AG04449 (cell line): Measurements from ENCODE around the gene ELOF1.
A peak's percentile ranks its signal among the peaks of the same experiment; 100 is the strongest.

ENCODE experiments used
- CTCF ChIA-PET: fragments of 350-600 bp; formaldehyde crosslinking; extraction: SDS; loops from one replicate; lab custom pipeline; 2021; ENCODE audit warnings: antibody characterized with exemption; lab: Yijun Ruan, JAX
- POLR2A ChIA-PET: fragments of 400-600, 350-600 bp; formaldehyde crosslinking; extraction: SDS; loops from one replicate; lab custom pipeline; 2020; ENCODE audit warnings: antibody characterized with exemption, inconsistent platforms; lab: Yijun Ruan, JAX
- DNase-seq: peaks from one replicate; pipeline ENCODE4 v3.0.0-alpha.2; 2010; ENCODE audit warnings: low read depth, low spot score
- H3K4me3 ChIP-seq: 2 replicates; pipeline ENCODE4 v1.5.1; 2011; ENCODE audit warnings: low read depth, mild to moderate bottlenecking, control low read depth, low read length
- CTCF ChIP-seq: IDR thresholded peaks from one replicate; pipeline ENCODE4 v1.5.1; 2011; ENCODE audit warnings: mild to moderate bottlenecking, moderate library complexity, low read length, control low read depth, inconsistent platforms; ENCODE audit not compliant: insufficient read depth; ENCODE audit errors: missing control alignments

ELOF1 gene

GRCh38 chr19:11552666-11553372 is 6.2 kb downstream of the ELOF1 start:
- TF ChIP-seq CTCF = no peak
- no peak for DNase-seq
- H3K4me3 ChIP-seq = no peak overlapping the region
- CTCF ChIA-PET = interaction anchor here (1.2 to 2.3 kb wide), 3 partner anchors 8 to 259 kb away, joined by 3 to 13 read pairs (median 8); no protein-coding TSS in a partner anchor
- POLR2A ChIA-PET = no interaction called here

GRCh38 chr19:11551603-11552235 is 7.3 kb downstream of the ELOF1 start:
- no peak overlapping the region for H3K4me3 ChIP-seq
- POLR2A ChIA-PET = interaction anchor here (1.2 kb wide), 1 partner anchor 10 kb away, joined by 5 read pairs; no protein-coding TSS in a partner anchor
- CTCF ChIA-PET = interaction anchor here (0.6 to 2.3 kb wide), 5 partner anchors 10 to 258 kb away, joined by 3 to 13 read pairs (median 7); partner anchors contain the start of gene CNN1
- TF ChIP-seq CTCF = peak; percentile 68
- DNase-seq = no peak

GRCh38 chr19:11550265-11550664 is 8.8 kb downstream of the ELOF1 start:
- ChIA-PET POLR2A (no interaction called here), CTCF (no interaction called here)
- H3K4me3 ChIP-seq = no peak overlapping the region
- no peak for TF ChIP-seq CTCF
- DNase-seq = no peak

GRCh38 chr19:11549386-11549953 is 9.6 kb downstream of the ELOF1 start:
- ChIA-PET POLR2A (no interaction called here), CTCF (interaction anchor here (0.7 kb wide), 1 partner anchor 11 kb away, joined by 3 read pairs; no protein-coding TSS in a partner anchor)
- no peak for TF ChIP-seq CTCF
- H3K4me3 ChIP-seq = no peak overlapping the region
- no peak for DNase-seq

- DNase-seq = no peak
- ChIA-PET POLR2A (no interaction called here), CTCF (interaction anchor here (1.1 to 4.3 kb wide), 4 partner anchors 9 to 66 kb away, joined by 3 to 31 read pairs (median 6); partner anchors contain the start of genes CNN1 and ELOF1)
- H3K4me3 ChIP-seq = no peak overlapping the region
- TF ChIP-seq CTCF = no peak
Measured at GRCh38 chr19:11547929-11548700, 10.9 kb downstream of the ELOF1 start.
